HG02763 (cell line): ENCODE measurements around the gene MEI4.

ENCODE experiments used
- ATAC-seq: cut with Tn5 transposase; IDR thresholded peaks from one replicate; pipeline ENCODE4 v1.9.1; 2021; ENCODE audit warnings: mild to moderate bottlenecking, moderate library complexity; ENCODE audit not compliant: unreplicated experiment

The MEI4 gene

DNA sequence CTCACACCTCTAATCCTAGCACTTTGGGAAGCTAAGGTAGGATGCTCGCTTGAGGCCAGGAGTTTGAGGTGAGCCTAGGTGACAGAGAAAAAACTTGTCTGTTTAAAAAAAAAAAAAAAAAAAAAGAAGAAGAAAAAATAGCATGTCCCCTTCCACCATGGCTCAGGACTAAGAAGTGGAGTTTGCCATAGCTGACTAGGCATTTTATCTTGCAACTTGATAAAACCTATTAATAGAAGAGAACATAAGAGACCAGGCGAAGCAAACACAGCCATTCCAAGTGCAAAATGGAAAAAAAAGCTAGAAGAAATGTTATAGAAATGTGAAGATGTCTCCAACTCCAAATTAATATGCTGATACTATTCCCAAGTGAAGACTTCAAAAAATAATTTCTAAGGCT lies 277.5 kb downstream of the MEI4 start:
- no peak for ATAC-seq

DNA sequence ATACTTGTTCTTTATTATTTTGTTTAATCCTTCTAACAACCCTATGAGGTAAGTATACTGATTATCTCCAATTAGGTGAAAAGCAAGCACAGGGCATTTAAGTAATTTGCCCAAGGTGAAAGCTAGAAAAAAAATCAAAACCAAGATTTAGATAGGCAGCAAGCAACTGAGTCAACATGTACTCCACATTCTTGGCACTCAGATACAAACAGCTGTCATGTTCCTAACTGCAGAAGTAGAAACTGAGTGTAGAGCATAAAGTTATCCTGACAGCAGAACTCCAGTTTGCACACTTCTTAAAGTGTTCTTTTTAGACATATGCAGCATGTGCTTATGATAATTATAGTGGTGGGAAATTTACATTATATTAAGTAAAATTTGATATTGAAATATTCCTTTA lies 278.1 kb downstream of the MEI4 start:
- ATAC-seq = no peak

GRCh38 chr6:77962070-77962469 lies 309.2 kb downstream of the MEI4 start:
- ATAC-seq = no peak

DNA sequence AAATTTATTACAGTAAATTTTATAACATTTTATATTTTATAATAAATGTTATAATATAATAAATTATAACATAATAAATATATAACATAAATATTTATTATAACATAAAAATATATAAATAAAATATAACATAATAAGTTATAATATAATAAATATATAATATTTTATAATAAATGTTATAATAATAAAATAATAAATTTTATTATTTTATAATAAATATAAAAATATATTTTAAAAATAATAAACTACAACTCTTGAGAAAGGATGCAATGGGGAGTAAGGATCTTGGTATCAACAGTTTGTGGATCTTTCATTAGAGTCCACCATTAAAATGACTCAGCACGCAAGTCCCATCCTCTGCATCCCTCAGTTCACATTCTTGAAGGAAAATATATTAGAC lies 312.6 kb downstream of the MEI4 start:
- ATAC-seq = no peak

DNA sequence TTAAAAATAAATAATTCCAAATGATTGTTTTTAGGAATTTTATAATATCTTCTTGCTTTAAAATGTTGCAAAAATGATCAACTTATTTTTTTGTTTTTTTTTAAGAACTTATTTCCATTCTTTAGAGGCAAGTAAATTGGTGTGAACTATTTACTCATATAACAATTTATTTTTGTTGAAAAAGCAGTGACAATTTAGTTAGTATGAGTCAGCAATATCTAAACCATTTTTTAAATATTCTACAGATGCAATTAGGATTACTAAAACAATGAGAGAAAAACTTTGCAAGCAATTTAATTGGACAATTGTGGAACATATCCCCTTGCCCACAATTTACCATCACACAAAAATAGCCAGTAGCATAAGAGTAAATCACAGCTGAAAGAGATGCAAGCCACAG lies 319.5 kb downstream of the MEI4 start:
- no peak for ATAC-seq
